Left hindlimb (tissue), 1 donor: ENCODE measurements around the gene CPT1B.
"Not testable (repeated sequence)": the region's sequence is repeated elsewhere in the genome, so short reads cannot be mapped to it uniquely, and the experiment has no call there.

ENCODE experiments used
- DNase-seq: peaks from one replicate; pipeline ENCODE4 v3.0.0-alpha.2; 2018

CPT1B gene

GRCh38 chr22:50526108-50526833 is 52.0 kb downstream of the CPT1B start:
- peak; percentile 90 for DNase-seq

GRCh38 chr22:50525858-50526107 is 52.4 kb downstream of the CPT1B start:
- no peak for DNase-seq

- peak; percentile 98 for DNase-seq
Observed at GRCh38 chr22:50525104-50525857, 52.9 kb downstream of the CPT1B start, which contains the start of gene SCO2. SCO2 (minus strand) TSS chr22:50525598; CDS start chr22:50524411, 1,187 bp downstream.

GRCh38 chr22:50524676-50525103 is 53.5 kb downstream of the CPT1B start:
- no peak for DNase-seq

GRCh38 chr22:50523806-50524675 is 54.2 kb downstream of the CPT1B start:
- DNase-seq, result no peak

- no peak for DNase-seq
Observed at GRCh38 chr22:50523458-50523805, 54.8 kb downstream of the CPT1B start.

- no peak for DNase-seq
Observed at GRCh38 chr22:50522806-50523438, 55.3 kb downstream of the CPT1B start.

GRCh38 chr22:50522208-50522805 is 55.9 kb downstream of the CPT1B start:
- DNase-seq, result no peak

GRCh38 chr22:50521710-50522109 is 56.5 kb downstream of the CPT1B start:
- no peak for DNase-seq

- no peak for DNase-seq
Observed at GRCh38 chr22:50520826-50521453, 57.3 kb downstream of the CPT1B start.

- not testable (repeated sequence) for DNase-seq
Observed at GRCh38 chr22:50520184-50520583, 58.0 kb downstream of the CPT1B start.

GRCh38 chr22:50519151-50519550 is 59.1 kb downstream of the CPT1B start:
- DNase-seq, result no peak
